ENCODE results near the gene SOCS6.
"Not testable (repeated sequence)": the region's sequence is repeated elsewhere in the genome, so short reads cannot be mapped to it uniquely, and the experiment has no call there.

SOCS6 gene

DNA sequence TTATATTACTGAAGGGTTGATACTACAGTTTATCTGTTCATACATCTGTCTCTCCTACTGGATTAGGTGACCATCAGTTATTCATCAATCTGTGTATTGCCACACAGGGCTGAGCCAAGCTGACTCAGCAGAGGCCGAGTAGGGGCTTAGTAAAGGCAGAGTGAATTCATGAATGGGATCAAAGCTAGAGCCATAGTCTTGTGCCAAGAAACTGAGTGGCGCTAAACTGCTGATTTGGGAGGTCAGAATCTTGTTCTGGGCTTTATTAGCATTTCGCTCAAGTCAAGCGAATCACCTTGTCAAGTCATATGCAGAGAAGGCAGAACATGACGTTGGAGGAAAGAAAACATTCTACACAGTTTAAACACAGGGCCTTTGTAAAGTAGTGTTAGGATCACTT is 34.1 kb downstream of the SOCS6 start:
- no peak for DNase-seq (ENCODE audit: low read depth in 3 of 3)

DNA sequence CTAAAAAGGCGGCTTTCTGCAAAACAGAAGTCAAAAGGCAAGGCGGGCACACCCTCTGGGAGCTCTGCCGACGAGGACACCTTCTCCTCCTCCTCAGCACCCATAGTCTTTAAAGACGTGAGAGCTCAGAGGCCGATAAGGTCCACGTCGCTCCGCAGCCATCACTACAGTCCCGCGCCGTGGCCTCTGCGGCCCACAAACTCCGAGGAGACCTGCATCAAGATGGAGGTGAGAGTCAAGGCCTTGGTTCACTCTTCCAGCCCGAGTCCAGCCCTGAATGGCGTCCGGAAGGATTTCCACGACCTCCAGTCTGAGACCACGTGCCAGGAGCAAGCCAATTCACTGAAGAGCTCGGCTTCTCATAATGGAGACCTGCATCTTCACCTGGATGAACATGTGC is 36.1 kb downstream of the SOCS6 start:
- no peak for DNase-seq (ENCODE audit: low read depth in 3 of 3)

DNA sequence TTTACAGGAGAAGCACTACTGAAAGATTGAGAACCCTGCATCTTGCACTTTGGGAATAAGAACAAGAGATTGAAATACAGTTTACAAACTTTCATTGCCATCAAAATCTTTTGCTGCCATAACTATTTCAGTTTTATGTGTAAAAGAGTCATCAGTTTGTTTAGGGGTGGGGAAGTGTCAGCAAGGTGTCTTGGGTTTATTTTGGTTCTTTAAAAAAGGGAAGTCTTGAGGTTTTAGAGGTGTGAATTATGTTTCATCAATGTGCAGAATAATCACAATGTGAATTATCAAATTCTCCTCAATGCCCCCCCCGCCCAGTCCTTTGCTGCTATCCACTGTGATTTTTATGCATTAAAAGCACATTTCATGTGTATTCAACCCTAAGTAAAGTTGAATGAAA is 37.4 kb downstream of the SOCS6 start:
- no peak for DNase-seq (ENCODE audit: low read depth in 3 of 3)

DNA sequence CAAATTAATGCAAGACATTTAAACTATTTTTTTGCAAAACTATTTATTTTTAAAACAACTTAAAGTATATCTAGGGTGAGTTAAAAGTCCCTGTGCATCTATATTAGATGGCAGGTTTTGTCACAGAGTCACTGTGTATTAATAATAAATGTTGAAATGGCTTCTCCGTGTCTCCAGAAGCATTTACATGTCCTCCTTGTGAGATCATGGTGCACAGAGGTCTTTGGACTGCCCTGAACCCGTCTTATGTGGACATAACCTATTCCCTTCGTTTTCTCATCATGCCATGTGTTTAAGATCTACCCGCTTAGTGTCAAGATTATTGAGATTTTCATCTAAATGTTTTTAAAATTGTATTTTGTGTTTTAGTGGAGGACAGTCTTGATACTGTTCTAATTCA is 39.3 kb downstream of the SOCS6 start:
- DNase-seq (ENCODE audit: low read depth in 3 of 3), result no peak

- no peak for DNase-seq (ENCODE audit: low read depth in 3 of 3)
Measured at GRCh38 chr18:70329071-70329470, 40.2 kb downstream of the SOCS6 start.

DNA sequence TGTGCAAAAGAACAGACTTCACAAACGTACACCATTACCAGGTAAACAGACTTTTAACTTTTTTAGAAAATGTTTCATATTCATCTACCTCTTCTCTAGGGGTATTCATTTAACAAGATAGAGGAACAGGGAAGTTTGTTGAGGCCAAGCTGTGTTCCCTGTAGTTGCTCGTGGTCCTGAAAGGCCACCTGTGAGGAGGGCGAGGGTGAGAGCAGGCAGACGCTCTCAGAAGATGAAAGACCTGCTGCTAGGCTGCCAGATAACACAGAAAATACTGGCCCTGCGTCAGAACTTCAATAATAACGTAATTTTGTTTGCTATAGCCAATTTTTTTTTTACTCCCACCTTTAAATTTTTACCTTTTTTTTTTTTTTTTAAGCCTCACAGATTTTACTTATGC is 42.0 kb downstream of the SOCS6 start:
- DNase-seq (ENCODE audit: low read depth in 3 of 3), result no peak

- no peak for DNase-seq (ENCODE audit: low read depth in 3 of 3)
Measured at GRCh38 chr18:70331456-70332097, 42.7 kb downstream of the SOCS6 start.

DNA sequence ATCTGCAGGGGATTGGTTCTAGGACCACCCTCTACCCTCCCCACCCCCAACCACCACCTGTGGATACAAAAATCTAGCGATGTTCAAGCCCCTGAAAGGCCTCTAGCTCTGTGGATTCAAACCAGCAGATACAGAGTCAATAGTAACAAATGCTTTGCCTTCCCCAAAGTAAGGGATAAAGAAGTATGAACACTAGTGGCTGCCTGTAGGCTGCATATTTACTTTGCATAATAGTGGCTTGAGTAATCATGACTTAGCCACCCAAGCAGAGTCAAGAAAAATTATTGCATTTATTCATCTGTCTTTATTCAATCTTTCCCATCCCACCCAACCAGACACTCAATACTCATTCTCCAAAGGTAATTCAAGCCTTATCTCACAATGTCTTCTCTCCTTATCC is 43.8 kb downstream of the SOCS6 start:
- no peak for DNase-seq (ENCODE audit: low read depth in 3 of 3)

DNA sequence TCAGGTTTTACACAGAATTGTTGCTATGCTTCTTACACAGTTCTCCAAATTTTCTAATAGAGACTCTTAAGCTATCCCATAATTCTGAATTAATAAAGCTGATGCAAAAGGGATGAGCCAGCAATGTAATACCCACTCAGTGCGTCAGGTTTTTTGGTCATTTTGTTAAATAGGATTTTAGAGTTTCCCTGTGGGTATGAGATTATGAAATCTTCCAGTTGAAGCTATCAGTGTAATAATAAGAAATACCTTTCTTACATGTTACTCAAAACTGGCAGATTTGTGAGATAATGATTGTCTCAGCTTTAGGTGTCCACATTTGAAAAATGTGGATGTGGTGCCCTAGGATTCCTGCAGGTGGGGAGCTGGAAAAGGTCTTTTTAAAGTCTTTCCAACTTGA is 44.5 kb downstream of the SOCS6 start:
- DNase-seq (ENCODE audit: low read depth in 3 of 3), result no peak

DNA sequence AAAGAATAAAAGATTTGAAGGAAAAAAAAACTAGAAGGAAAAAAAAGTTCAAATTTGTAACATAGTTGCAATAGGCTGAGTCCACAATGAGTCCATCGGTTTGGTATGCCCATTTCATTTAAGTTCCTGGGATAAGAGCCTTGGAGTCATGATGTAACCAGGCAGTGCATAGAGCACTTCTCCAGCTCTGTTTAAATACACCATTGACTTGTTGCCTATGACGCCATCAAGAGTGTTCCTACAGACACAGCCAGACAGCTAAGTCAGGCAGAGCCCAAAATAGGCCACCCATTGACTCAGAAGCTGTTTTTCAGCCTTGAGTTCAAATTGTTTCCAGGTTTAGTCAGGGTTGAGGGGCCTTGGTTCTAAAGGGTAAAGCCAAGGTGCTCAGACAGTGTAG is 44.9 kb downstream of the SOCS6 start:
- DNase-seq (ENCODE audit: low read depth in 3 of 3), result no peak

GRCh38 chr18:70334264-70334663 is 45.4 kb downstream of the SOCS6 start:
- no peak for DNase-seq (ENCODE audit: low read depth in 3 of 3)

DNA sequence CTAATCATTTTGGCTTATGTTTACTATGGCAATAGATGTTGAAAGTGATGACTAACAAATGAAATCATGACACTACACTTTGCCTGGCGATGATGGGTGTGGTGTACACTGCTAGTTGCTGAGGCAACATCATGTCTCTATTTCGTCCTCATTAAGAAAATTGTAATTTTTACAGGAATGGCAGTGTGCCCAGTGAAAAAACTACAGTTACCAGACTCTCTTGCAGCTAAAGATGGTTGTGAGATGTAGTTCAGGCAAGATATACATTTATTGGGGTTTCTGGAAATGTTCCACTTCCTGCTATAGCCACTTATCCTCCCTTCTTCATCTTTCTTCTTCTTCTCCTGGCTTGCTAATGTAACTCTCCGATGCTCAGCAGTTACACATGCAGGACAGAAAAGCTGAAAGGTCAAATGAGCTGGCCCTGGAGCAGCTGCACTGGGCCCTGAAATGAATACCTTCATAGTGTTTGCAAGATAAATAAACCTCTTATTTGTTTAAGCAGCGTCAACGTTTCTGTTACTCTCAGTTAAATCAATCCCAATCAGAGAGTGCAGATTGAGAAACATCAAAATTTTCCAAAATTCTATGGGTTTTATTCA is 46.0 kb downstream of the SOCS6 start:
- no peak for DNase-seq (ENCODE audit: low read depth in 3 of 3)

DNA sequence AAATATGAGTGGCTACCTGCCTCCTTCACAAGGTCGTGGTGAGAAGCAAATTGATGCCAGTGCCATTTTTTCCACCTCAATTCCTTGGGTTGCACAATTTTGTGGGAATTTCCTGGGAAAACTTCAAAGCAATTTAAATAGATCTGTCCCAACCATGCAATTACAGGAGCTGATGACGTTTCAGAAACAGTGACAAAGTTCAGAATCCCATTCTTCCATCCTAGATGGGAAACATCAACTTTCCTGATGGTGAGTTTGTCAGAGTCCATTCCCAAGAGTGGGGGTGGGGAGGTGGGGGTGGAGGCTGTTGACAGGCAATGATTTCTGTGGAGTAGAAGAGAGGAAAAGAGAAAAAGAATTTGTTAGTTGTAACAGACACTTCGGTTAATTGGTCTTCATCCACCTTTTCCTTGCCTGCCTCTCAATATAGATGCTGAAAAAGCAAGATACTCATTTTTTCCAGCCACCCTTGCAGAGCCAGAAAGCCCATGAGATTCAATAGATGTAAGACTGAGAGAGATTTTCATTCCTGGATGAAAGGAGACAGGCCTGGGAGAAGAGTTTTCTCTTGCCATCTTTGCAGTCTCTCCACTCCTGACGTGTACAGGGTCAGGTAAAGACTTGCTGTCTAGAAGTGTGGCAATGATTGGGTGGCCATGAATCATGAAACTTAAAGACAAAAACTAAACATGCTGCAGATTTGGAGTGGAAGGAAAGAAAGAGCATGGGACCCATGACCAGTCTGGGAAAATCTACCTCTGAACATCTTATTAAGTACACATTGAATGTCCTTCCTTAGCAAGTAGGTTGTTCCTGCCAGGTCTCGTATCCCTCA is 47.3 kb downstream of the SOCS6 start:
- no peak for DNase-seq (ENCODE audit: low read depth in 3 of 3)

- no peak for DNase-seq (ENCODE audit: low read depth in 3 of 3)
Measured at GRCh38 chr18:70337139-70337972, 48.5 kb downstream of the SOCS6 start.

- no peak for DNase-seq (ENCODE audit: low read depth in 3 of 3)
Measured at GRCh38 chr18:70338890-70339289, 50.0 kb downstream of the SOCS6 start.

DNA sequence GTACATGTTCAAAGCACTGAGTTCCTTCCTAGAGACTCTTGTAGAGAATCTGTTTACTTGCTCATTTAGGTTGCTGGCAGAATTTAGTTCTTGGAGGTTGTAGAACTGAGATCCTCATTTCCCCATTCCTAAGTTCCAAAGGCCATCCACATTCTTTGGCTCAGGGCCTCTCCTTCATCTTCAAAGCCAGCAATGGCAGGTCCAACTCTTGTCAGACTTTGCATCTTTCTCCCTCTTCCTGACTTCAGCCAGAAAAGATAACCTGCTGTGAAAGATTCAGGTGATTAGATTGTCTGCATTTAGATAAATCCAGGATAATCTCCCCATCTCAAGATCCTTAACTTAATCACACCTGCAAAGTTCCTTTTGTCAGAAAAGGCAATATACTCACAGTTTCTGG is 51.1 kb downstream of the SOCS6 start:
- no peak for DNase-seq (ENCODE audit: low read depth in 3 of 3)

- DNase-seq (ENCODE audit: low read depth in 3 of 3), result not testable (repeated sequence)
Measured at GRCh38 chr18:70348481-70348880, 59.6 kb downstream of the SOCS6 start.

DNA sequence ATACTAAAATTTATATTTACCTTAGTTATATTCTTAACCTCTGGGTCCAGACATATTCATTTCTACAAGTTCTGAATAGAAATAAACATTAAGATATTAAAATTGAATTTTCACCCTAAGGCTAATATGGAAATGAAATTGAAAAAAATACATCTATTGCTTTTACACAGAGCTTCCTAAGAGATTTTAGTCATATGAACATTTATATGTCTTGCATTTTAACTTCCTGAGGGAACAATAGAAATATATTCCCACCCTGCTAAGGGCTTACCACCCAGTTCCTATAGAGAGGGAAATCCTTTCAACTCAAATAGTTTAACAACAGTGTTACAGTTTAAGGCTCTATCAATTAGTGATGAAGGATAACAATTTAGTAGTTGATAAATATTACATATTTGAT is 60.5 kb downstream of the SOCS6 start:
- DNase-seq (ENCODE audit: low read depth in 3 of 3), result no peak

GRCh38 chr18:70354080-70354479 is 65.2 kb downstream of the SOCS6 start:
- no peak for DNase-seq (ENCODE audit: low read depth in 3 of 3)

GRCh38 chr18:70354771-70355170 is 65.9 kb downstream of the SOCS6 start:
- DNase-seq (ENCODE audit: low read depth in 3 of 3), result no peak

GRCh38 chr18:70355620-70356385 is 67.0 kb downstream of the SOCS6 start:
- DNase-seq (ENCODE audit: low read depth in 3 of 3), result no peak

DNA sequence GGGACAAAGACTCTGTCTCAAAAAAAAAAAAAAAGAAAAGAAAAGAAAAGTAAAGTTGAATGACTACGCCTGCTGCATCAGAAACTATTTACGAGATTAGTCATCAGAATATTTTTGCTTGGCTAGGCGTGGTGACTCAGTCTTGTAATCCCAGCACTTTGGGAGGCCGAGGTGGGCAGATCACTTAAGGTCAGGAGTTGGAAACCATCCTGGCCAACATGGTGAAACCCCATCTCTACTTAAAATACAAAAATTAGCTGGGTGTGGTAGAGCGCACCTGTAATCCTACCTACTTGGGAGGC is 69.2 kb downstream of the SOCS6 start:
- DNase-seq (ENCODE audit: low read depth in 3 of 3), result not testable (repeated sequence)
